ENCODE measurements around the gene SIK3.
A peak's percentile ranks its signal among the peaks of the same experiment; 100 is the strongest.
"Not testable (repeated sequence)": the region's sequence is repeated elsewhere in the genome, so short reads cannot be mapped to it uniquely, and the experiment has no call there.

The SIK3 gene

DNA sequence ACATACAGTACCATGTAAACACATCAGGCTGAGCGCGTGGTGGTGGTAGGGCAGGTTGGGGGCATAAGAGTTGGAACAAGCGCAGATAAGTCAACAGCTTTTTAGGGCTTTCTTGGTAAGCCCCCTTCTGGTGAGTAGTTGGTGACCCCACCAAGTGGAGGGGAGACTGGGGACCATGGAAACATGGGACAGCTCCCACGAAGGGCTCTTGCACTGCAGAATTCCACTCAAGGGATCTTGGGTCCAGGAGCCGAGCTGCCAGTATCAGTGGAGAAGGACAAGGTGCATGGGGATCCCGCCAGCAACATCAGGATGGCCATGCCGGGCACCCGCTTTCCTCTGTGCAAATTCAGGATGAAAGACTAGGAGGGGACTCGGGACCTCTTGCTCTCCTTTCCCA, 254.6 kb downstream of the SIK3 start:
- Mint-ChIP-seq H3K27ac (no peak overlapping the region), H3K27me3 (no peaks in the 10 kb centered on the region), H3K4me1 (ENCODE audit: low read depth) (no peaks in the 10 kb centered on the region), H3K9me3 (no peaks in the 10 kb centered on the region), H3K4me3 (no peak overlapping the region), H3K36me3 (ENCODE audit: low read depth) (peaks cover 52% of the 10 kb centered on the region)
- DNase-seq: no peak

DNA sequence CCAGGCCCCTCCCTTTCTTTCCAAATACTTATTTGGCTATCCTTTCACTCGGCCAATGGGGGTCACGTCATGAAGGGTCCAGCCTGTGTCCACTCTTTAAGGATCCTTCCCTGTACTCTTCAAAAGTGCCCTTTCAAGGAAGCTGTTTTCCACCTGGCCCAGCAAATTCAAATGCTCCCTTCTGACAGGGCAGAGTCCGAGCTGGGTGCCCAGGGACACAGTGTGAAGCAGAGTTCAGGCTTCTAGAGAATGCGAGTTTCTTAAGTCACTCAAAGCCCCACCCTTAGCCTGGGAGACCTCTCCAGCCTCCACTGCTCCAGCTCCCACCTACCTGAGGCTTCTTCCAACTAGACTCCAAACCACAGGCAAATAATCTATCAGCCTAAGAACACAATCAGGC, 255.3 kb downstream of the SIK3 start:
- peaks cover 46% of the 10 kb centered on the region for H3K36me3 Mint-ChIP-seq (ENCODE audit: low read depth)
- no peaks in the 10 kb centered on the region for H3K9me3 Mint-ChIP-seq
- H3K4me3 Mint-ChIP-seq: no peak overlapping the region
- H3K4me1 Mint-ChIP-seq (ENCODE audit: low read depth): no peaks in the 10 kb centered on the region
- H3K27me3 Mint-ChIP-seq: no peaks in the 10 kb centered on the region
- no peak for DNase-seq
- peak overlapping the region; percentile 22 for H3K27ac Mint-ChIP-seq

DNA sequence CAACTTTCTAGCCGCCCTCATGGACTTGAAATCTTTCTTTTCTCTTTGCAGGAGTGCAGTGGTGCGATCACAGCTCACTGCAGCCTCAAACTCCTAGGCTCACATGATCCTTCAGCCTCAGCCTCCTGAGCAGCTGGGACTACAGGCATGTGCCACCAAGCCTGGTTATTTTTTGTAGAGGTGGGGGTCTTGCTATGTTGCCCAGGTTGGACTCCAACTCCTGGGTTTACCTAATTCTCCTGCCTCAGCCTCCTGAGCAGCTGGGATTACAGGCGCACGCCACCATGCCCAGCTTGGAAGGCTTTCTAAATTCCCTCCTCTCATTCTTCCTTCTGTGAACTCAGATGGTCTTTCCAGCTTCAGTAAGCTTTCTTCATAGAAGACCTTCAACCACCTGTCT, 256.1 kb downstream of the SIK3 start:
- no peaks in the 10 kb centered on the region for H3K4me1 Mint-ChIP-seq (ENCODE audit: low read depth)
- peaks cover 38% of the 10 kb centered on the region for H3K36me3 Mint-ChIP-seq (ENCODE audit: low read depth)
- DNase-seq: no peak
- H3K9me3 Mint-ChIP-seq: no peaks in the 10 kb centered on the region
- H3K4me3 Mint-ChIP-seq: no peak overlapping the region
- H3K27me3 Mint-ChIP-seq: no peaks in the 10 kb centered on the region
- H3K27ac Mint-ChIP-seq: no peak overlapping the region

DNA sequence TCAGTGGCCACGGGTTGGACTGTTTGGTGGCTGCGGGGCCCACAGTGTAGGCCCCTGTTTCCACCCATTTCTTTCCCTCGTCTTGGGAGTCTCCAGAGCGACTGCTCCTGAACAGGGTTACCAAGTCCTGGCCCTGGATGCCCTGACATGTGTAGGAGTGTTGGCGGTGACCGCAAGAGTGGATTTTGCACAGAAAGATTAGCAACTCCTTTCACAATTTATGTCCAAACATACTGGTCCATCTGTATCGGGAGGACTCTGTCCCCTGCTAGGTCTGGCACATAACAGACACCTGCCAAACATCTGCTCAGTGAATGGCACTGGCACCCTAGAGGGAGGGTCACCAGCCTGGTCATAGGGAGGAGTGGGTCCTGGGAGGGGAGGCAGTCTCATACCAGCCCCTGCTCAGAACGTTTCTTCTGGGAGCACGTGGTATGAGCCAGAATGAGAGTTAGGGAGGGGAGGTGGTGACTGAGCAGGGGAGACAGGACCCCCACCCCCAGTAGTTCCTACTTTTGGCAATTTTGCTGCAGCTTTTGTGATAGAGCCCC, 257.4 kb downstream of the SIK3 start:
- Mint-ChIP-seq H3K4me1 (ENCODE audit: low read depth) (peaks cover 5% of the 10 kb centered on the region), H3K4me3 (no peak overlapping the region), H3K27me3 (no peaks in the 10 kb centered on the region), H3K9me3 (no peaks in the 10 kb centered on the region), H3K36me3 (ENCODE audit: low read depth) (peaks cover 25% of the 10 kb centered on the region), H3K27ac (peak overlapping the region; percentile 57)
- DNase-seq: no peak

DNA sequence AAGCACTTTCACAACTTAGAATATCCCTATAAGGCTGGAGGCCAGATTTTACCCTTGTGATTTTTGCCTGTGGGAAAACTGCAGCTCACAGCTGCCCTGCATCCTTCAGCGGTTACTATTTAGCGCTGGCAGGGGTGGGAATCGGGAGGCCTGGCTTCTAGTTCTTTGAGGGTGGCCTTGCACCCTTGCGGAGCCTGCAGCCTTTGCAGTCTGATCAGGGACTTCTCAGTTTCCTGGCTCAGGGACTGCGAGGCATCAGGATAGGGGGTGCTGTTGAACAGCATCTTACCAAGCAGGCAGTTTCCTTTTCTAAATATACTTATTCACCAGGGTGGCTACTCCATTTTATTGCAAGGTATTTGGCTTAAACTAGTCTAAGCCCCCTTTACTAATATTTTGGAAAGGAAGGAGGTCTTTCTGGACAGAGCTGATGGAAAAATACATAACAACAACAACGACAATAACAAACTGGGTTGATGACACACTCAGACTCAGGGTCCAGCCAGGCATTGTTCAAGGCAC, 257.9 kb downstream of the SIK3 start:
- no peak for DNase-seq
- H3K4me3 Mint-ChIP-seq: no peak overlapping the region
- H3K4me1 Mint-ChIP-seq (ENCODE audit: low read depth): peaks cover 9% of the 10 kb centered on the region
- H3K27ac Mint-ChIP-seq: no peak overlapping the region
- no peaks in the 10 kb centered on the region for H3K9me3 Mint-ChIP-seq
- no peaks in the 10 kb centered on the region for H3K27me3 Mint-ChIP-seq
- H3K36me3 Mint-ChIP-seq (ENCODE audit: low read depth): peaks cover 20% of the 10 kb centered on the region

DNA sequence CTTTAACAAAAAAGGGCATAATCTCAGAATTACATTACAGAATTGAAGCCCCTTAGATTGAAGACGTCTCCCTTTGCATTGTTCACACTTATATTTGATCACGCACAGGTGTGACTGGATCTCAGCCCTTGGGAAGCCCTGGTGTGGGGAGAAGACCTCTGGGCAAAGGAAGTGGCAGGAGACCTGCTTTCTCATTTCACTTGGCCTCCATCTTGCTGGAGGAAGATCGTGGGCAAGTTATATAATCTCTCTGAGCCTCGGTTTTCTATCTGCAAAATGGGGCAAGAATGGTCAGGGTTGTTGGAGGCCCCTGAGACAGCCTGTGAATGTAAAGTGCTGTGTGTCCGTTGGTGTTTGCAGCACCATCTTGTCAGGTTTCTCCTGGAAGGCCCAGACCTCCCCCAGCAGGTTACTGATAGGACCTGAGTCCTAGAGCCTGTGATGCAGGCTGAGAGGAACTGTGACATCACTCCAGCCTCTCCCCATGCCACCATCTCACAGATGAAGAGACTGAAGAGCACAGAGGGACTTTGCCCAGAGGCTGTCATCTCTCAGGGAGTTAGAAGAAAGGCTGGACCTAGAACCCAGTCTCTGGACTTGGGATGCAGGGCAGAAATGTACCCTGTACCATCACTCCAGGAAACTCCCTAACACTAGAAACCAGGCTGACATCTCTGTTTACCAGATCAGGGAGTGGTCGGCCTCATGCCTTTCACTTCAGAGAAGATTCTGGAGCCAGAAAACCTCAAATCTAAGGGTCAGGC, 259.7 kb downstream of the SIK3 start:
- Mint-ChIP-seq H3K4me1 (ENCODE audit: low read depth) (peaks cover 15% of the 10 kb centered on the region), H3K36me3 (ENCODE audit: low read depth) (peaks cover 7% of the 10 kb centered on the region), H3K4me3 (no peak overlapping the region), H3K27me3 (peaks cover 3% of the 10 kb centered on the region), H3K9me3 (no peaks in the 10 kb centered on the region), H3K27ac (peak overlapping the region; percentile 34)
- DNase-seq: no peak

DNA sequence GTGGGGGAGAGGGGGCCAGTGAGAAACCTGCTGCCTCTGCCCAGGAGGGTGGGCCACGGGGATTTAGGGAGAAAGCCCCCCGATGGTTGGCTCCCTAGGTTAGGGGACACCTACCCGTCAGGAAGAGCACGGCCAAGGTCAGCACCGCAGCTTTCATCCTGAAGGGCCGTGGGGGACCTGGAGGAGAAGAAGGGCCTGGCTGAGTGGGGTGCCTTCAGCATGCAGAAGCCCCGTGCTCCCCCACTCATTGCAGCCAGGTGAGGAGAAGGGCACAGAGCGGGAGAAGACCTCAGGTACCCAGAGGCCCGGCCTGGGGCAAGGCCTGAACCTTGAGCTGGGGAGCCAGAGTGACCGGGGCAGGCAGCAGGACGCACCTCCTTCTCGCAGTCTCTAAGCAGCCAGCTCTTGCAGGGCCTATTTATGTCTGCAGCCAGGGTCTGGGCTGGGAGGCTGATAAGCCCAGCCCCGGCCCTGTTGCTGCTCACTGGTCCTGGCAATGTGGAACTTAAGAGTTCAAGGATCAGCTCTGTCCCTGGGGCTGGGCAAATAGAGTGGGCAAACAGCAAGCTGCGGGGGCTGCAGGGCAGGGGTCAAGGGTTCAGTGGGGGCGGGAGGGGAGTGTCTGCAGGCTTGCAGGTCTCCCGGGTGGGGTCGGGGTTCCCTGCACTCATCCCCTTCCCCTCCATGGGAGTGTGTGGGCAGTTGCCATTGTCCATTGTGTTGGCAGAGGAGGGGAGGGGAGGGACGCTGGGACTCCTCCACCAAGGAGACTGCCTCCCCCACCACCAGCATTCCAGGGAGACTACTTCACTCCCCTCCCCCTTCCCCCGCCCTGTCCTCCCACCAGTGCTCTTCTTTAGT, 260.8 kb downstream of the SIK3 start, which contains the start of gene APOA1:
Gene APOA1, minus strand, starts transcription at position 392 of the 861 bp plus-strand sequence. Its CDS starts 235 bp downstream, at position 157.
- Mint-ChIP-seq H3K27ac (peak within 1 kb of the TSS; percentile 34), H3K4me3 (no peak within 1 kb of the TSS)

DNA sequence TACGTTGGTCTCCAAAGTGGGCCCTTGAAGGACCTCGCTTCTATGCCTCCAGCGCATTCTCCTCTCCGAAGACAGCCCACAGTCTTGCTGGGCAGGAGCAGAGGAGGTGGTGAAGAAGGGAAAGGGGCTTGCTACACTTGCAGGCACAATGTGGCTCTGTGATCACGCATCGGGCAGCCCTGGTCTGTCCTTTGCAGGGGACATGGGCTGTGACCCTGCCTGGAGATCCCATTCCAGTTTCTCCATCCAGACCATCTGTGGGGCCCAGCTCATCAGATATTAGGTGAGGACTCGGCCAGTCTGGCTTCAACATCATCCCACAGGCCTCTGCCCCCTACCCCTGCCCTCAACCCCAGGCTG, 261.6 kb downstream of the SIK3 start:
- Mint-ChIP-seq H3K4me1 (ENCODE audit: low read depth) (peaks cover 15% of the 10 kb centered on the region), H3K27ac (no peak overlapping the region), H3K27me3 (peaks cover 3% of the 10 kb centered on the region), H3K36me3 (ENCODE audit: low read depth) (no peaks in the 10 kb centered on the region), H3K9me3 (no peaks in the 10 kb centered on the region), H3K4me3 (no peak overlapping the region)
- DNase-seq: no peak

More for the DNA sequence above, 260.8 kb downstream of the SIK3 start, which contains the start of gene APOA1:
- Mint-ChIP-seq H3K4me1 (ENCODE audit: low read depth) (peaks cover 15% of the 10 kb centered on the region), H3K36me3 (ENCODE audit: low read depth) (no peaks in the 10 kb centered on the region), H3K27me3 (peaks cover 3% of the 10 kb centered on the region), H3K9me3 (no peaks in the 10 kb centered on the region)
- no peak for DNase-seq

DNA sequence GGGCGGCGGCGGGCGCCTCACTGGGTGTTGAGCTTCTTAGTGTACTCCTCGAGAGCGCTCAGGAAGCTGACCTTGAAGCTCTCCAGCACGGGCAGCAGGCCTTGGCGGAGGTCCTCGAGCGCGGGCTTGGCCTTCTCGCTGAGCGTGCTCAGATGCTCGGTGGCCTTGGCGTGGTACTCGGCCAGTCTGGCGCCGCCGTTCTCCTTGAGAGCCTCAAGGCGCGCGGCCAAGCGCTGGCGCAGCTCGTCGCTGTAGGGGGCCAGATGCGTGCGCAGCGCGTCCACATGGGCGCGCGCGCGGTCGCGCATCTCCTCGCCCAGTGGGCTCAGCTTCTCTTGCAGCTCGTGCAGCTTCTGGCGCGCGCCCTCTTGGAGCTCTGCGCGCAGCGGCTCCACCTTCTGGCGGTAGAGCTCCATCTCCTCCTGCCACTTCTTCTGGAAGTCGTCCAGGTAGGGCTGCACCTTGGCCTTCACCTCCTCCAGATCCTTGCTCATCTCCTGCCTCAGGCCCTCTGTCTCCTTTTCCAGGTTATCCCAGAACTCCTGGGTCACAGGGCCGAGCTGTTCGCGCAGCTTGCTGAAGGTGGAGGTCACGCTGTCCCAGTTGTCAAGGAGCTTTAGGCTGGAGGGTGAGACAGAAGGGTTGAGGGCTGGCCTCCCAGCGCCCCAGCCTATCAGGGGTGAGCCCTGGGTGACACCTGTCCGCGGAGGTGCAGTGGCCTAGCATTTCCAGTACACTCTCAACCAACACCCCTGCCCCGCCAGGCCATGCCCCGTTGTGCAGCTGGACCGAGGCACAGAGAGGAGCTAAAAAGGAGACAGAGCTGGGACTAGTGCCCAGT, 262.2 kb downstream of the SIK3 start:
- peak; percentile 85 for DNase-seq
- Mint-ChIP-seq H3K27me3 (peaks cover 3% of the 10 kb centered on the region), H3K27ac (peak overlapping the region; percentile 47), H3K36me3 (ENCODE audit: low read depth) (no peaks in the 10 kb centered on the region), H3K4me3 (peak overlapping the region; percentile 64), H3K4me1 (ENCODE audit: low read depth) (peaks cover 15% of the 10 kb centered on the region), H3K9me3 (no peaks in the 10 kb centered on the region)

DNA sequence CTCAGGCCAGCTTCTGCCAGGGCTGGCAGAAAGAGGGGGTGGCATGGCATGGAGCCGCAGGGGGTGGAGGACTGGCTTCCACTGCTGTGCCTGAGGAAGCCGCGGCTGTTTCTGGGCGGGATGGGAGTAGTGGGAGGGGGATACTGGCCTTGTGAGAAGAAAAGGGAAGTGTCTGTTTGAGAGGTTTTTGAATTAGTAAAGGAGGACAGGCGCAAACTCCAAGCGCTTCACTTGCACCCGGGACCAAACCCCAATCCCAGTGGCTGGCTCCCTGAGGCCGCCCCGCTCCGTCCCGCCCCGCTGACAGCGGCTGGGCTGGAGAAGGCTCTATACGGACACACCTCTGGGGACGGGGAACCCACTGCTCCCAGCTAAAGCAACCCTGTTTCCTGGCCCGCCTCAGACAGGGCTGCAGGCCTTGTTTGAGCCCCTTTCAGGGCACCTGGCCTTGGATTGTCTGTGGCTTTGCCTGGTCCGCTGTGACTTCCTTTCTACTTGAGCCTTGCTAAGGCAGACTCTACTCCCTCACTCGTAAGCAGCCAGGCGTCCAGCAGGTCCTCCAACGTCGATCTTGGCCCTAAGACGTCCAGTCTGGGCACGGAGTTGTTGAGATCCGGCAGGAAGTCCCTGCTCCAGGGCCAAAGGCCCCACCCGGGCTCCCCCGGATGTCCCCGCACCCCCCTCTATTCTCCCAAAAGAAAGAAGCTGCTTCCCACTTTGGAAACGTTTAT, 263.0 kb downstream of the SIK3 start:
- Mint-ChIP-seq H3K9me3 (no peaks in the 10 kb centered on the region), H3K4me1 (ENCODE audit: low read depth) (peaks cover 15% of the 10 kb centered on the region), H3K27me3 (peaks cover 3% of the 10 kb centered on the region), H3K27ac (peak overlapping the region; percentile 51), H3K4me3 (peak overlapping the region; percentile 64), H3K36me3 (ENCODE audit: low read depth) (no peaks in the 10 kb centered on the region)
- no peak for DNase-seq

DNA sequence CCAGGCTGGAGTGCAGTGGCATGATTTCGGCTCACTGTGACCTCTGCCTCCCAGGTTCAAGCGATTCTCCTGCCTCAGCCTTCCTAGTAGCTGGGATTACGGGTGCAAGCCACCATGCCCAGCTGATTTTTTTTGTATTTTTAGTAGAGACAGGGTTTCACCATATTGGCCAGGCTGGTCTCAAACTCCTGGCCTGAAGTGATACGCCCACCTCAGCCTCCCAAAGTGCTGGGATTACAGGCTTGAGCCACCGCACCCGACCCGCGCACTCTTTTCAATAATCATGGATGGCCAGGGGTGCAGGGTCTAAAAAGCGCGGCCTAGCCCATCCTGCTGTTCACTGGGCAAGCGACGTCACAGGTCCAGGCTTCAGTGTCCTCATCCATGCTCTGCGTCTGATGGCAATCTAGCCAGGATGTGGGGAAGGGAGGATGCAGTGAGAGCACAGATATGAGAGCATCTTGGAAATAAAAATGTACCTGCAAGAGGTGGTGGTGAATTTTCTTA, 263.6 kb downstream of the SIK3 start:
- Mint-ChIP-seq H3K4me3 (peak overlapping the region; percentile 2), H3K4me1 (ENCODE audit: low read depth) (peaks cover 15% of the 10 kb centered on the region), H3K27ac (peak overlapping the region; percentile 51)
- H3K36me3 Mint-ChIP-seq (ENCODE audit: low read depth); DNase-seq; H3K9me3 Mint-ChIP-seq; H3K27me3 Mint-ChIP-seq: not testable (repeated sequence)

DNA sequence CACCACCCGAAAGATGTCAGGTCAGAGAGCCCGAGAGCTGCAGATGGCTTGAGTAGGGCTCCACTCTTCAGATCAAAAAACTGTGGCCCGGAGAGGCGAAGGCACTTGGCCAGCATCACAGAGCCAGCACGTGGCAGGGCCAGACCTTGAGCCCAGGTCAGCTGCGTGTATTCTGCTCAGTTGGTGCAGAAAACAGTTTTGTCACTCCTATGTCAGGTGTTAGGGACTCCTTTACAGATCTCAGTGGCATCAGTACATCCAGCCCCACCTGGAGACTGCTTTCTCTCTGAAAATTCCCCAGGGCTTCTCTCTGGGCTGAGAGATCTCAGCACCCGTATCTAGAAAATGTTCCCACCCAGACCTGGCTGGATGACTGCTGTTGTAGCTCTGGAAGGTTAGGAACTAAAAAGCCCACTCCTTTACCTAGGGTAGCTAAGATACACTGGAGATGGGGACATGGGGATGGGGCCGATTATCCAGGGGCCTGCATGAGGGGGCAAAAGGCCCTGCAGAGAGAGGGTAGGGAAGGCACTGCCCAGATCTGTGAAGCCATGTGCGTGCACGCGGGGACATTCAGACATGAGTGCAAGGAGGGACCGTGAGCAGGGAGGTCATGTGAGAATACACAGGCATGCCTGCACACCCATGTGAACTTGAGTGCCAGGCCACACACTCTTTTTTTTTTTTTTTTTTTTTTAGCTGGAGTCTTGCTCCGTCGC, 264.3 kb downstream of the SIK3 start:
- Mint-ChIP-seq H3K27me3 (peaks cover 3% of the 10 kb centered on the region), H3K4me3 (no peak overlapping the region), H3K4me1 (ENCODE audit: low read depth) (peaks cover 15% of the 10 kb centered on the region), H3K9me3 (no peaks in the 10 kb centered on the region), H3K27ac (no peak overlapping the region), H3K36me3 (ENCODE audit: low read depth) (no peaks in the 10 kb centered on the region)
- DNase-seq: no peak

DNA sequence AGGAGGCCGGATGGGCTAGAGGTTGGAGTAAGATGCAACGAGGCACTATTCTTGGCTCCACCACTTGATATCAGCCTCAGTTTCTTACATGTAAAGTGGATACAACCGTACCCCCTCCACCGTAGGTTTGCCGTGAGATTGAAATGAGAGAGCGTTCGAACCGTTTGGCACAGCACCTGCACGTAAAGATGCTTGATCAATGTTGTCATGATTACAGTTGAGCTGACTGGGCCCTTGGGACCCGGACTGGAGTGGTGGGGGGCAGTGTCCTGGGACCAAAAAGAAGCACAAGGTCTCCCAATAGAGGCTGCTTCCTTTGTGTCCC, 264.8 kb downstream of the SIK3 start:
- peaks cover 15% of the 10 kb centered on the region for H3K4me1 Mint-ChIP-seq (ENCODE audit: low read depth)
- no peaks in the 10 kb centered on the region for H3K36me3 Mint-ChIP-seq (ENCODE audit: low read depth)
- no peak overlapping the region for H3K4me3 Mint-ChIP-seq

More for the DNA sequence above, 264.8 kb downstream of the SIK3 start:
- Mint-ChIP-seq H3K27me3 (peaks cover 3% of the 10 kb centered on the region), H3K9me3 (no peaks in the 10 kb centered on the region), H3K27ac (no peak overlapping the region)
- no peak for DNase-seq
